Thyroid gland (tissue), 4 donors: ENCODE results near the gene SRBD1. TPM values are rescaled to one million over a fixed set of nuclear protein-coding genes. Genes with fewer than 3 reads are reported as not detected.

ENCODE experiments used
- DNase-seq, 2 donors: peaks; one replicate each; pipeline ENCODE4 v3.0.0-alpha.2; 2019
- H3K27ac ChIP-seq, 3 donors: fragments of 200-600 bp; sonication (generic); 1 replicate in 2 of 3; 2 replicates in 1 of 3; pipeline ENCODE4 v1.5.1; 2016 to 2019; ENCODE audit warnings: mild to moderate bottlenecking in 1 of 3, moderate library complexity in 1 of 3
- H3K27me3 ChIP-seq: fragments of 200-600 bp; sonication (generic); one replicate; pipeline ENCODE4 v1.5.1; 2019
- H3K36me3 ChIP-seq, 2 donors: fragments of 200-600 bp; sonication (generic); one replicate each; pipeline ENCODE4 v1.5.1; 2016 to 2019
- H3K4me1 ChIP-seq, 2 donors: fragments of 200-600 bp; sonication (generic); one replicate each; pipeline ENCODE4 v1.5.1; 2017 to 2019
- H3K4me3 ChIP-seq, 3 donors: fragments of 200-600 bp; sonication (generic); replicated peaks in 1 of 3; 1 replicate in 2 of 3; 2 replicates in 1 of 3; pipeline ENCODE4 v1.5.1; 2016; ENCODE audit warnings: mild to moderate bottlenecking in 1 of 3
- H3K9me3 ChIP-seq: fragments of 200-600 bp; sonication (generic); one replicate; pipeline ENCODE4 v1.5.1; 2017
- CTCF ChIP-seq, 6 experiments: fragments of 200-600 bp in 3 of 6; fragments of 450-650 bp in 3 of 6; sonication (generic) in 3 of 6; IDR thresholded peaks; one replicate each; pipeline ENCODE4 v1.5.1; 2016 to 2019; ENCODE audit warnings: antibody characterized with exemption in 6 of 6, mild to moderate bottlenecking in 2 of 6, inconsistent platforms in 1 of 6, moderate library complexity in 1 of 6
- POLR2A ChIP-seq, 2 donors: fragments of 450-650 bp; IDR thresholded peaks; one replicate each; pipeline ENCODE4 v1.6.1; 2017; ENCODE audit warnings: antibody characterized with exemption in 2 of 2, mild to moderate bottlenecking in 2 of 2, moderate library complexity in 1 of 2
- WGBS, 2 donors: methylation state at CpG; one replicate each; pipeline ENCODE4 v1.1.5; 2017; 5-methylcytosine and 5-hydroxymethylcytosine counted together
- intact Hi-C: fragments of 100-400 bp; cut with DNase I; formaldehyde crosslinking; loops from one replicate; pipeline ENCODE4 v1.15.1; 2023
- total RNA-seq, 4 donors: library from RNA; depleted of rRNA; stranded (reverse); fragments of >200 nt; gene quantifications; one replicate each; pipeline ENCODE4 v1.2.3, GENCODE V29; 2016

SRBD1 gene
- total RNA-seq: 10 to 100 TPM; 23.1 to 33.3 (median 27.2) TPM

GRCh38 chr2:45611020-45611859 is at the start of gene SRBD1:
Gene SRBD1 (minus strand): TSS chr2:45611267. CDS start chr2:45605441, 5,826 bp downstream.
- Histone ChIP-seq H3K4me1 (peaks cover 22 to 47% of the 10 kb centered on the region in 2 donors), H3K27me3 (no peaks in the 10 kb centered on the region), H3K9me3 (no peaks in the 10 kb centered on the region), H3K27ac (peak within 1 kb of the TSS; percentile 83 to 98 (median 86)), H3K36me3 (no peaks in the 10 kb centered on the region), H3K4me3 (peak within 1 kb of the TSS; percentile 32 to 55 (median 37))
- 4% methylated on average over 39 to 43 of the region's 44 CpGs for WGBS, 2 donors
- TF ChIP-seq POLR2A (IDR thresholded peaks at IDR 0.05): peak in 1 of 2 donors; percentile 83
- TF ChIP-seq CTCF (IDR thresholded peaks at IDR 0.05): peak in 1 of 6 experiments; percentile 11
- DNase-seq: peak; percentile 94 to 96
- intact Hi-C loops: no loop called here

- Histone ChIP-seq H3K4me1 (peaks cover 16 to 19% of the 10 kb centered on the region in 2 donors), H3K27me3 (no peaks in the 10 kb centered on the region), H3K27ac (no peak overlapping the region), H3K4me3 (no peak overlapping the region), H3K36me3 (no peaks in the 10 kb centered on the region), H3K9me3 (no peaks in the 10 kb centered on the region)
- TF ChIP-seq POLR2A (IDR thresholded peaks at IDR 0.05): no peak
- TF ChIP-seq CTCF (IDR thresholded peaks at IDR 0.05): no peak
- DNase-seq: peak in 1 of 2 donors; percentile 18
- WGBS, 2 donors: 93 to 94% methylated on average over 3 of the region's 3 CpGs
- intact Hi-C loops: no loop called here
Observed at GRCh38 chr2:45654250-45654649, 43.2 kb upstream of the SRBD1 start.

GRCh38 chr2:45653122-45653913 is 42.3 kb upstream of the SRBD1 start:
- TF ChIP-seq POLR2A (IDR thresholded peaks at IDR 0.05): no peak
- no peak for TF ChIP-seq CTCF (IDR thresholded peaks at IDR 0.05)
- H3K9me3 ChIP-seq: no peaks in the 10 kb centered on the region
- 78 to 81% methylated on average over 5 of the region's 5 CpGs for WGBS, 2 donors
- H3K27me3 ChIP-seq: no peaks in the 10 kb centered on the region
- H3K27ac ChIP-seq: no peak overlapping the region
- H3K36me3 ChIP-seq: no peaks in the 10 kb centered on the region
- H3K4me3 ChIP-seq: peak overlapping the region in 1 of 3 donors; percentile 64
- peaks cover 20 to 22% of the 10 kb centered on the region in 2 donors for H3K4me1 ChIP-seq
- no peak for DNase-seq
- intact Hi-C loops: no loop called here

GRCh38 chr2:45652090-45653031 is 41.3 kb upstream of the SRBD1 start:
- Histone ChIP-seq H3K9me3 (no peaks in the 10 kb centered on the region), H3K4me3 (peak overlapping the region; percentile 40 to 88 (median 64)), H3K27me3 (no peaks in the 10 kb centered on the region), H3K27ac (peak overlapping the region in 2 of 3 donors; percentile 94 to 99), H3K4me1 (peaks cover 20 to 22% of the 10 kb centered on the region in 2 donors), H3K36me3 (no peaks in the 10 kb centered on the region)
- peak; percentile 48 to 61 for DNase-seq
- WGBS, 2 donors: 2 to 3% methylated on average over 23 to 31 of the region's 53 CpGs
- intact Hi-C loops: no loop called here
- TF ChIP-seq POLR2A (IDR thresholded peaks at IDR 0.05): no peak
- no peak for TF ChIP-seq CTCF (IDR thresholded peaks at IDR 0.05)
